ENCODE data around the gene SELENOS. TPM values are rescaled to one million over a fixed set of nuclear protein-coding genes. Genes with fewer than 3 reads are reported as not detected.

SELENOS gene
- total RNA-seq, 2 experiments from 2014 or later, result 18.8 to 21.6 TPM

GRCh38 chr15:101273534-101273933, 3.8 kb downstream of the SELENOS start:
- H3K27me3 Mint-ChIP-seq, result no peaks in the 10 kb centered on the region
- peaks cover 42% of the 10 kb centered on the region for H3K36me3 Mint-ChIP-seq (ENCODE audit: low read depth)
- H3K9me3 Mint-ChIP-seq, result no peaks in the 10 kb centered on the region
- TF ChIP-seq, protein P1, sequence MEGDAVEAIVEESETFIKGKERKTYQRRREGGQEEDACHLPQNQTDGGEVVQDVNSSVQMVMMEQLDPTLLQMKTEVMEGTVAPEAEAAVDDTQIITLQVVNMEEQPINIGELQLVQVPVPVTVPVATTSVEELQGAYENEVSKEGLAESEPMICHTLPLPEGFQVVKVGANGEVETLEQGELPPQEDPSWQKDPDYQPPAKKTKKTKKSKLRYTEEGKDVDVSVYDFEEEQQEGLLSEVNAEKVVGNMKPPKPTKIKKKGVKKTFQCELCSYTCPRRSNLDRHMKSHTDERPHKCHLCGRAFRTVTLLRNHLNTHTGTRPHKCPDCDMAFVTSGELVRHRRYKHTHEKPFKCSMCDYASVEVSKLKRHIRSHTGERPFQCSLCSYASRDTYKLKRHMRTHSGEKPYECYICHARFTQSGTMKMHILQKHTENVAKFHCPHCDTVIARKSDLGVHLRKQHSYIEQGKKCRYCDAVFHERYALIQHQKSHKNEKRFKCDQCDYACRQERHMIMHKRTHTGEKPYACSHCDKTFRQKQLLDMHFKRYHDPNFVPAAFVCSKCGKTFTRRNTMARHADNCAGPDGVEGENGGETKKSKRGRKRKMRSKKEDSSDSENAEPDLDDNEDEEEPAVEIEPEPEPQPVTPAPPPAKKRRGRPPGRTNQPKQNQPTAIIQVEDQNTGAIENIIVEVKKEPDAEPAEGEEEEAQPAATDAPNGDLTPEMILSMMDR (IDR thresholded peaks at IDR 0.05), result no peak
- no peak overlapping the region for H3K27ac Mint-ChIP-seq
- CTCF ChIA-PET, result interaction anchor here (0.9 to 2.4 kb wide), 6 partner anchors 15 to 368 kb away, joined by 3 to 11 read pairs (median 9); no protein-coding TSS in a partner anchor
- DNase-seq (no peak), ATAC-seq (no peak)
- H3K4me1 Mint-ChIP-seq (ENCODE audit: low read depth), result peaks cover 22% of the 10 kb centered on the region
- POLR2A ChIA-PET, result interaction anchor here (0.6 to 1.4 kb wide), 5 partner anchors 15 to 86 kb away, joined by 3 to 7 read pairs (median 3); partner anchors contain the start of gene SNRPA1
- intact Hi-C loops (cut with micrococcal nuclease), result no loop called here
- H3K4me3 Mint-ChIP-seq, result no peak overlapping the region

DNA sequence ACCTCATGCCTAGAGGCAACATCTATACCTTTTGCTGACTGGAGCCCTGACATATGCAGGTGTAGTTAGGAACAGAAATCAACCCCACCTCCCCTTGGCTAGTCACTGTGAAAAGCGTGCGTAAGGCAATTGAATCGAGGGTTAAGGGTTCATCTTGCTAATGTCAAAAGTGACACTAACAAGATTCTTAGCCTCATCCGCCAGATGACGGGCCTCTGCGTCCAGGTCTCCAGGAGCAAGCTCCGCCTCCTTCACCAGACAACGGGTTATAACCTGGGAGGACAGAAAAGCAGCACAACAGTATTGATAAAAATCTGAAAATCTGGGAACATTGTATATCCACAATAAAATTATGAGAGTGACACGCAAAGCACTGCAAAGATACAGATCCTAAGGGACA, 4.7 kb downstream of the SELENOS start:
- Mint-ChIP-seq H3K36me3 (ENCODE audit: low read depth) (peaks cover 41% of the 10 kb centered on the region), H3K4me3 (no peak overlapping the region), H3K27ac (no peak overlapping the region), H3K9me3 (no peaks in the 10 kb centered on the region), H3K27me3 (no peaks in the 10 kb centered on the region), H3K4me1 (ENCODE audit: low read depth) (peaks cover 16% of the 10 kb centered on the region)
- intact Hi-C loops (cut with micrococcal nuclease), result no loop called here
- CTCF ChIA-PET, result interaction anchor here (1.2 to 2.4 kb wide), 5 partner anchors 14 to 264 kb away, joined by 5 to 11 read pairs (median 10); no protein-coding TSS in a partner anchor
- DNase-seq (no peak), ATAC-seq (no peak)
- TF ChIP-seq, protein P1 (IDR thresholded peaks at IDR 0.05), result no peak
- POLR2A ChIA-PET, result interaction anchor here (1.0 kb wide), 1 partner anchor 16 kb away, joined by 3 read pairs; no protein-coding TSS in a partner anchor

DNA sequence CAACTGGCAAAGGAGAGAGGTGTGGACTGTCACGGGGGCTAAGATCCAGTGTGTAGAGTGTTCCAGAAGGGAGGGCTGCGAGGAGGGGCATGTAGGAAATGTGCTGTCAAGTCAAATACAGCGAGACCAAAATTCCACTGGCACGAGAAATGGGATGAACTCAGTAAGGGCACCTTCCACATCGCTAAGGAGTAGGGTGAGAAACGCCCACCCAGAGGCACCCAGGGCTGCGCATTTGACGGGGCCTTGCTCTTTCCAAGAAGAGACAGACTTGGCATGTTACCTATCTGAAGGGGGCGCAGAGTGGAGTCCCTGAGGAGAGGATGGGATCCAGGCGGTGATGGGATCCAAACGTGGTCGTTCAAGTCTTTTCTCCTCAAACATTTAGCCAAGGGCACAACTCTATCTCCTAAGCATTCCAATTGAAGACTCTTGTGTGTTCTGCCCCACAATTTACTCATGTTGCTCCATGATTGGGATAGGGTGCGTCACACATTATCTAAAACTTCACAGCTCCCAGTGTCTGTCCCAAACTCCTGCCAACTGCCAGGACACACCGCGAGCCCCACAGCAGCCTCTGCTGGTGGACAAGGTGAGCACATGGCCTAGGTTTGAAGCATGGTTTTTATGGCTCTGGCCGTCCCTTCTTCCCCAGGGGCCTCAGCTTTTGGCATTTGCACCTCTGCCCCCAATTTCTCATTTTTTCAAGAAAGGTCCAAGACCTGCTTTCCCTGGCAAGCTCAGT, 7.6 kb downstream of the SELENOS start:
- TF ChIP-seq, protein P1 (IDR thresholded peaks at IDR 0.05), result no peak
- Mint-ChIP-seq H3K9me3 (no peaks in the 10 kb centered on the region), H3K4me1 (ENCODE audit: low read depth) (peaks cover under 1% of the 10 kb centered on the region), H3K4me3 (no peak overlapping the region), H3K27ac (peak overlapping the region; percentile 32), H3K27me3 (no peaks in the 10 kb centered on the region), H3K36me3 (ENCODE audit: low read depth) (peaks cover 29% of the 10 kb centered on the region)
- no peak for ATAC-seq
- DNase-seq, result no peak
- ChIA-PET CTCF (interaction anchor here (1.0 to 2.1 kb wide), 5 partner anchors 9 to 261 kb away, joined by 3 to 11 read pairs (median 4); no protein-coding TSS in a partner anchor), POLR2A (interaction anchor here (0.8 to 2.4 kb wide), 2 partner anchors 9 to 229 kb away, joined by 3 to 5 read pairs; no protein-coding TSS in a partner anchor)
- intact Hi-C loops (cut with micrococcal nuclease), result no loop called here

DNA sequence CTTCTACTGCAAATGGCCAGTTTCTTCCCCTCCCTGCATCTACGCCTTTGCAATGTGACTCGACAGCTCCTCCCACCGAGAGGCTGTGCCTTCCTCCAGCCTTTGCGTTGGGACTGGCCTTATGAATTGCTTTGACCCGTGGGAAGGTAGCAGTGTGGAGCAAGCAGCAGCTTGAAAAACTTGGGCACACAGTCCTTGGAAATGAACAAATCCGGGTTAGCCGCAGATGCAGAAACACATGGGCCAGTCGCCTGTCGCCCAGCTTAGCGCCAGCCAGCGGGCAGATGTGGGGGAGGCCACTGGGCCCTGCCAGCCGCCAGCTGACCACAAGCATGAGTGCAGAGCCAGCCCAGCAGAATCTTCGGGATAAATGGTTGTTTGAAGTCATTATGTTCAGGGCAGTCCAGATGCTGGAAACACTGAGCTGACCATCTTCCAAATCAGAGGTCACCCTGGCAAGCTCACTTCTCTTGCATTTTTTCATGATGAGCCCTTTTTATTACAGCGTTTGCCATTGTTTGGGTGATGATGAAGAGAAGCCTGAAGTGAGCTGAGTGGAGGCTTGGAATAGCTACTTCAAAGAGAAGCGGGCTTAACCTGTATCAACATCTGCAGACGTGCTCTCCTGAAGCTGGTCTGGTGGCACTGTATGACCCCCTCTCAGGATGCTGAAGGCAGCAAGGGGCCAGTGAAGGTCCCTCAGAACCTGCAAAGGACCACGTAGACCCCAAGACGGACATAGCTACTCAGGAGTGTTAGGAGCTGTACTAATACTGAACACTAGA, 9.8 kb downstream of the SELENOS start:
- TF ChIP-seq, protein P1 (IDR thresholded peaks at IDR 0.05), result no peak
- Mint-ChIP-seq H3K9me3 (no peaks in the 10 kb centered on the region), H3K4me1 (ENCODE audit: low read depth) (peaks cover 3% of the 10 kb centered on the region), H3K4me3 (no peak overlapping the region), H3K27me3 (no peaks in the 10 kb centered on the region), H3K36me3 (ENCODE audit: low read depth) (peaks cover 10% of the 10 kb centered on the region), H3K27ac (no peak overlapping the region)
- intact Hi-C loops (cut with micrococcal nuclease), result no loop called here
- ATAC-seq (no peak), DNase-seq (no peak)
- ChIA-PET POLR2A (interaction anchor here (1.1 to 2.4 kb wide), 3 partner anchors 8 to 46 kb away, joined by 3 to 5 read pairs (median 5); no protein-coding TSS in a partner anchor), CTCF (interaction anchor here (1.2 to 3.2 kb wide), 7 partner anchors 9 to 259 kb away, joined by 4 to 16 read pairs (median 6); no protein-coding TSS in a partner anchor)
